ENCODE measurements around the gene TMEM54.

GRCh38 chr1:32891241-32891570 lies 10.0 kb downstream of the TMEM54 start:
- TF ChIP-seq, protein P1, sequence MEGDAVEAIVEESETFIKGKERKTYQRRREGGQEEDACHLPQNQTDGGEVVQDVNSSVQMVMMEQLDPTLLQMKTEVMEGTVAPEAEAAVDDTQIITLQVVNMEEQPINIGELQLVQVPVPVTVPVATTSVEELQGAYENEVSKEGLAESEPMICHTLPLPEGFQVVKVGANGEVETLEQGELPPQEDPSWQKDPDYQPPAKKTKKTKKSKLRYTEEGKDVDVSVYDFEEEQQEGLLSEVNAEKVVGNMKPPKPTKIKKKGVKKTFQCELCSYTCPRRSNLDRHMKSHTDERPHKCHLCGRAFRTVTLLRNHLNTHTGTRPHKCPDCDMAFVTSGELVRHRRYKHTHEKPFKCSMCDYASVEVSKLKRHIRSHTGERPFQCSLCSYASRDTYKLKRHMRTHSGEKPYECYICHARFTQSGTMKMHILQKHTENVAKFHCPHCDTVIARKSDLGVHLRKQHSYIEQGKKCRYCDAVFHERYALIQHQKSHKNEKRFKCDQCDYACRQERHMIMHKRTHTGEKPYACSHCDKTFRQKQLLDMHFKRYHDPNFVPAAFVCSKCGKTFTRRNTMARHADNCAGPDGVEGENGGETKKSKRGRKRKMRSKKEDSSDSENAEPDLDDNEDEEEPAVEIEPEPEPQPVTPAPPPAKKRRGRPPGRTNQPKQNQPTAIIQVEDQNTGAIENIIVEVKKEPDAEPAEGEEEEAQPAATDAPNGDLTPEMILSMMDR (IDR thresholded peaks at IDR 0.05) = no peak
- no peak for TF ChIP-seq EZH2 (IDR thresholded peaks at IDR 0.05; ENCODE audit: borderline replicate concordance, insufficient read depth, low read depth, low read length, poor library complexity, severe bottlenecking)
